Stimulated activated CD4-positive, alpha-beta T cell treated with anti-CD3 and anti-CD28 coated beads, Interleukin-2, amount 100 ng/mL, for 48 hours (primary cell): ENCODE measurements around the gene NDUFV3.
A peak's percentile ranks its signal among the peaks of the same experiment; 100 is the strongest.
"Not testable (repeated sequence)": the region's sequence is repeated elsewhere in the genome, so short reads cannot be mapped to it uniquely, and the experiment has no call there.

ENCODE experiments used
- DNase-seq, 2 donors: peaks; one replicate each; pipeline ENCODE4 v3.0.0-alpha.2; 2020

NDUFV3 gene

GRCh38 chr21:42903817-42904216, 10.7 kb downstream of the NDUFV3 start:
- DNase-seq = no peak

GRCh38 chr21:42905195-42905594, 12.1 kb downstream of the NDUFV3 start:
- no peak for DNase-seq

GRCh38 chr21:42906233-42906632, 13.1 kb downstream of the NDUFV3 start:
- no peak for DNase-seq

GRCh38 chr21:42908484-42908883, 15.4 kb downstream of the NDUFV3 start:
- DNase-seq = not testable (repeated sequence)

- not testable (repeated sequence) for DNase-seq
Observed at GRCh38 chr21:42911920-42912319, 18.8 kb downstream of the NDUFV3 start.

GRCh38 chr21:42913476-42913875, 20.4 kb downstream of the NDUFV3 start:
- DNase-seq = no peak

GRCh38 chr21:42918291-42918690, 25.2 kb downstream of the NDUFV3 start:
- DNase-seq = no peak

GRCh38 chr21:42921927-42922326, 28.8 kb downstream of the NDUFV3 start:
- DNase-seq = no peak

GRCh38 chr21:42922918-42923317, 29.8 kb downstream of the NDUFV3 start:
- DNase-seq = no peak

- DNase-seq = peak; percentile 60 to 69
Observed at GRCh38 chr21:42923553-42924432, 30.7 kb downstream of the NDUFV3 start.

GRCh38 chr21:42924433-42924751, 31.3 kb downstream of the NDUFV3 start:
- DNase-seq = no peak

GRCh38 chr21:42925114-42925926, 32.2 kb downstream of the NDUFV3 start, which contains the start of gene ERVH48-1:
Gene ERVH48-1, minus strand, starts transcription at chr21:42925630. Its CDS starts 6,624 bp downstream, at chr21:42919006.
- no peak for DNase-seq

GRCh38 chr21:42927474-42928200, 34.5 kb downstream of the NDUFV3 start:
- not testable (repeated sequence) for DNase-seq

- DNase-seq = no peak
Observed at GRCh38 chr21:42929969-42930368, 36.9 kb downstream of the NDUFV3 start.

- DNase-seq = no peak
Observed at GRCh38 chr21:42931560-42932235, 38.6 kb downstream of the NDUFV3 start.

GRCh38 chr21:42932378-42933136, 39.4 kb downstream of the NDUFV3 start:
- DNase-seq = not testable (repeated sequence)

- DNase-seq = not testable (repeated sequence)
Observed at GRCh38 chr21:42933137-42933970, 40.2 kb downstream of the NDUFV3 start.

GRCh38 chr21:42933973-42934372, 40.9 kb downstream of the NDUFV3 start:
- not testable (repeated sequence) for DNase-seq

GRCh38 chr21:42936360-42936759, 43.3 kb downstream of the NDUFV3 start:
- not testable (repeated sequence) for DNase-seq

- DNase-seq = not testable (repeated sequence)
Observed at GRCh38 chr21:42937034-42937940, 44.2 kb downstream of the NDUFV3 start.
